ENCODE measurements around the gene LMX1B.

The LMX1B gene

GRCh38 chr9:126586236-126586635 is 27.5 kb upstream of the LMX1B start:
- Histone ChIP-seq H3K27ac (no peak overlapping the region), H3K4me3 (no peak overlapping the region), H3K9me3 (no peaks in the 10 kb centered on the region), H3K36me3 (no peaks in the 10 kb centered on the region), H3K4me1 (peaks cover 0 to 18% (median 5%) of the 10 kb centered on the region in 4 donors), H3K27me3 (peaks cover 0 to 34% of the 10 kb centered on the region in 2 donors)
- intact Hi-C loops (cut with DNase I; ENCODE audit: low total_unique reads): no loop called here
- no peak for DNase-seq
- no peak for TF ChIP-seq CTCF (IDR thresholded peaks at IDR 0.05)

- Histone ChIP-seq H3K27me3 (peaks cover 0 to 30% of the 10 kb centered on the region in 2 donors), H3K27ac (no peak overlapping the region), H3K9me3 (no peaks in the 10 kb centered on the region), H3K4me3 (no peak overlapping the region), H3K36me3 (no peaks in the 10 kb centered on the region), H3K4me1 (peaks cover 0 to 18% (median 5%) of the 10 kb centered on the region in 4 donors)
- intact Hi-C loops (cut with DNase I; ENCODE audit: low total_unique reads): no loop called here
- peak in 1 of 2 donors; percentile 51 for DNase-seq
- no peak for TF ChIP-seq CTCF (IDR thresholded peaks at IDR 0.05)
These were observed 26.2 kb upstream of the LMX1B start for GRCh38 chr9:126587187-126588185.

GRCh38 chr9:126588491-126589168 is 25.1 kb upstream of the LMX1B start:
- DNase-seq: no peak
- no peak overlapping the region for H3K4me3 ChIP-seq
- peaks cover 0 to 23% of the 10 kb centered on the region in 2 donors for H3K27me3 ChIP-seq
- H3K4me1 ChIP-seq: peaks cover 0 to 13% (median 5%) of the 10 kb centered on the region in 4 donors
- H3K9me3 ChIP-seq: no peaks in the 10 kb centered on the region
- H3K27ac ChIP-seq: no peak overlapping the region
- intact Hi-C loops (cut with DNase I; ENCODE audit: low total_unique reads): no loop called here
- TF ChIP-seq CTCF (IDR thresholded peaks at IDR 0.05): no peak
- no peaks in the 10 kb centered on the region for H3K36me3 ChIP-seq

- Histone ChIP-seq H3K36me3 (no peaks in the 10 kb centered on the region), H3K27ac (no peak overlapping the region), H3K4me1 (peaks cover 0 to 13% (median 5%) of the 10 kb centered on the region in 4 donors), H3K4me3 (no peak overlapping the region), H3K27me3 (peaks cover 0 to 28% of the 10 kb centered on the region in 2 donors), H3K9me3 (no peaks in the 10 kb centered on the region)
- TF ChIP-seq CTCF (IDR thresholded peaks at IDR 0.05): no peak
- intact Hi-C loops (cut with DNase I; ENCODE audit: low total_unique reads): no loop called here
- DNase-seq: no peak
These were observed 24.4 kb upstream of the LMX1B start for GRCh38 chr9:126589349-126589748.

- no peak for DNase-seq
- H3K9me3 ChIP-seq: no peaks in the 10 kb centered on the region
- intact Hi-C loops (cut with DNase I; ENCODE audit: low total_unique reads): no loop called here
- H3K27ac ChIP-seq: no peak overlapping the region
- peaks cover 0 to 13% (median 5%) of the 10 kb centered on the region in 4 donors for H3K4me1 ChIP-seq
- H3K36me3 ChIP-seq: no peaks in the 10 kb centered on the region
- no peak overlapping the region for H3K4me3 ChIP-seq
- peaks cover 0 to 28% of the 10 kb centered on the region in 2 donors for H3K27me3 ChIP-seq
- TF ChIP-seq CTCF (IDR thresholded peaks at IDR 0.05): no peak
These were observed 22.6 kb upstream of the LMX1B start for GRCh38 chr9:126591083-126591482.
